Stimulated activated naive CD8-positive, alpha-beta T cell treated with anti-CD3 and anti-CD28 coated beads, Interleukin-15, Interleukin-2, amounts not matched to agents 100 ng/mL and 50 ng/mL, for 24 hours (primary cell): ENCODE measurements around the gene PRRC2A.

ENCODE experiments used
- H3K27ac Mint-ChIP-seq: one replicate; pipeline ENCODE4 v1.8.0; 2021; ENCODE audit warnings: mild to moderate bottlenecking, mixed read lengths
- H3K27me3 Mint-ChIP-seq: one replicate; pipeline ENCODE4 v1.8.0; 2021; ENCODE audit warnings: mixed read lengths
- H3K36me3 Mint-ChIP-seq: one replicate; pipeline ENCODE4 v1.8.0; 2021; ENCODE audit warnings: low read depth, mixed read lengths
- H3K4me1 Mint-ChIP-seq: one replicate; pipeline ENCODE4 v1.8.0; 2021; ENCODE audit warnings: low read depth, mixed read lengths
- H3K4me3 Mint-ChIP-seq: one replicate; pipeline ENCODE4 v1.8.0; 2021; ENCODE audit warnings: mild to moderate bottlenecking, mixed read lengths
- H3K9me3 Mint-ChIP-seq: one replicate; pipeline ENCODE4 v1.8.0; 2021; ENCODE audit warnings: mixed read lengths

Gene PRRC2A

DNA sequence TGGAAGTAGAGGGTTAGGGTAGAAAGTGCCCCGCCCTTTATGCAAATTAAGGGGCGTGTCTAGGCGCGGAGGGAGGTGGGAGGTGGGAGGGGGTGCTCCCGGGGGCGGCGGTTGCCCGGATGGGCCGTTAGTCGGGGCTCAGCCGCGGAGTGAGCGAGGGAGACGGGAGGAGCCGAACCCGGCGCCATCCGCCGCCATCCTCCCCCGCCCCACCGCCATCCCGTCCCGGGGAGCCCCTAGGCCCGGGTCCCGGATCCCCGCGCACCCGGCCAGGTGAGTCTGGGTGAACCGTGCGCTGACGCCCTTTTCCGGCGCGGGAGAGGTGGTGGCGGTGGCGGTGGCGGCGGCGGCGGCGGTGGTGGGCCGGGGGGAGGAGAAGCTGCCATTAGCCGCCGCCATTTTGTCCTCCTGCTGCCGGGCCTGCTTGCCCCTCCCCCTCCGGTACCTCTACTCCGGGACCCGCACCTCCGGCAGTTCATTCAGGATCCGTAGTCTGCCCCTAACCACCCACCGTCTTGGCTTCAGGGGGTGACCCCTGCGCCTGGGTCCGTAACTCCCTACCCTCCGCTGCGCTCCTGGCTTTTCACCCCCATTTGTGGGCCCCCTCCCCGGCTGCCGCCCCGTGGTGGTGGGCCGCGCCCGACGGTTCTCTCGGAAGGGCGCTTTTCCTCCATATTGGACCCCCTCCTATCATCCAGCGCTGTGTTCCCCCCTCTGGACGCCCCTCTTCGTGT is at the start of gene PRRC2A:
Gene PRRC2A (plus strand): TSS at position 130 of the 734 bp plus-strand sequence. CDS start 2,075 bp downstream, outside the sequence.
- peak within 1 kb of the TSS; percentile 99 for H3K27ac Mint-ChIP-seq
- H3K27me3 Mint-ChIP-seq: no peaks in the 10 kb centered on the region
- H3K4me1 Mint-ChIP-seq: peaks cover 51% of the 10 kb centered on the region
- H3K9me3 Mint-ChIP-seq: no peaks in the 10 kb centered on the region
- peaks cover 61% of the 10 kb centered on the region for H3K36me3 Mint-ChIP-seq
- peak within 1 kb of the TSS; percentile 91 for H3K4me3 Mint-ChIP-seq

DNA sequence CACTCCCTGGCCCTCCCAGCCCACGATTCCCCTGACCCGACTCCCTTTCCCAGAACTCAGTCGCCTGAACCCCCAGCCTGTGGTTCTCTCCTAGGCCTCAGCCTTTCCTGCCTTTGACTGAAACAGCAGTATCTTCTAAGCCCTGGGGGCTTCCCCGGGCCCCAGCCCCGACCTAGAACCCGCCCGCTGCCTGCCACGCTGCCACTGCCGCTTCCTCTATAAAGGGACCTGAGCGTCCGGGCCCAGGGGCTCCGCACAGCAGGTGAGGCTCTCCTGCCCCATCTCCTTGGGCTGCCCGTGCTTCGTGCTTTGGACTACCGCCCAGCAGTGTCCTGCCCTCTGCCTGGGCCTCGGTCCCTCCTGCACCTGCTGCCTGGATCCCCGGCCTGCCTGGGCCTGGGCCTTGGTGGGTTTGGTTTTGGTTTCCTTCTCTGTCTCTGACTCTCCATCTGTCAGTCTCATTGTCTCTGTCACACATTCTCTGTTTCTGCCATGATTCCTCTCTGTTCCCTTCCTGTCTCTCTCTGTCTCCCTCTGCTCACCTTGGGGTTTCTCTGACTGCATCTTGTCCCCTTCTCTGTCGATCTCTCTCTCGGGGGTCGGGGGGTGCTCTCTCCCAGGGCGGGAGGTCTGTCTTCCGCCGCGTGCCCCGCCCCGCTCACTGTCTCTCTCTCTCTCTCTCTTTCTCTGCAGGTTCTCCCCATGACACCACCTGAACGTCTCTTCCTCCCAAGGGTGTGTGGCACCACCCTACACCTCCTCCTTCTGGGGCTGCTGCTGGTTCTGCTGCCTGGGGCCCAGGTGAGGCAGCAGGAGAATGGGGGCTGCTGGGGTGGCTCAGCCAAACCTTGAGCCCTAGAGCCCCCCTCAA is 48.2 kb upstream of the PRRC2A start, which contains the start of gene LTA:
Gene LTA (plus strand): TSS at position 249 of the 871 bp plus-strand sequence. CDS start 454 bp downstream, at position 703.
- peak within 1 kb of the TSS; percentile 100 for H3K27ac Mint-ChIP-seq
- peaks cover 100% of the 10 kb centered on the region for H3K4me1 Mint-ChIP-seq
- no peaks in the 10 kb centered on the region for H3K27me3 Mint-ChIP-seq
- peak within 1 kb of the TSS; percentile 98 for H3K4me3 Mint-ChIP-seq
- no peaks in the 10 kb centered on the region for H3K9me3 Mint-ChIP-seq
- peaks cover 39% of the 10 kb centered on the region for H3K36me3 Mint-ChIP-seq

DNA sequence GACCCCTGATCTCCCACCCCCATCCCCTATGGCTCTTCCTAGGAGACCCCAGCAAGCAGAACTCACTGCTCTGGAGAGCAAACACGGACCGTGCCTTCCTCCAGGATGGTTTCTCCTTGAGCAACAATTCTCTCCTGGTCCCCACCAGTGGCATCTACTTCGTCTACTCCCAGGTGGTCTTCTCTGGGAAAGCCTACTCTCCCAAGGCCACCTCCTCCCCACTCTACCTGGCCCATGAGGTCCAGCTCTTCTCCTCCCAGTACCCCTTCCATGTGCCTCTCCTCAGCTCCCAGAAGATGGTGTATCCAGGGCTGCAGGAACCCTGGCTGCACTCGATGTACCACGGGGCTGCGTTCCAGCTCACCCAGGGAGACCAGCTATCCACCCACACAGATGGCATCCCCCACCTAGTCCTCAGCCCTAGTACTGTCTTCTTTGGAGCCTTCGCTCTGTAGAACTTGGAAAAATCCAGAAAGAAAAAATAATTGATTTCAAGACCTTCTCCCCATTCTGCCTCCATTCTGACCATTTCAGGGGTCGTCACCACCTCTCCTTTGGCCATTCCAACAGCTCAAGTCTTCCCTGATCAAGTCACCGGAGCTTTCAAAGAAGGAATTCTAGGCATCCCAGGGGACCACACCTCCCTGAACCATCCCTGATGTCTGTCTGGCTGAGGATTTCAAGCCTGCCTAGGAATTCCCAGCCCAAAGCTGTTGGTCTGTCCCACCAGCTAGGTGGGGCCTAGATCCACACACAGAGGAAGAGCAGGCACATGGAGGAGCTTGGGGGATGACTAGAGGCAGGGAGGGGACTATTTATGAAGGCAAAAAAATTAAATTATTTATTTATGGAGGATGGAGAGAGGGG is 47.0 kb upstream of the PRRC2A start:
- H3K4me3 Mint-ChIP-seq: peak overlapping the region; percentile 98
- H3K9me3 Mint-ChIP-seq: no peaks in the 10 kb centered on the region
- H3K27ac Mint-ChIP-seq: peak overlapping the region; percentile 100
- peaks cover 49% of the 10 kb centered on the region for H3K36me3 Mint-ChIP-seq
- no peaks in the 10 kb centered on the region for H3K27me3 Mint-ChIP-seq
- peaks cover 97% of the 10 kb centered on the region for H3K4me1 Mint-ChIP-seq

DNA sequence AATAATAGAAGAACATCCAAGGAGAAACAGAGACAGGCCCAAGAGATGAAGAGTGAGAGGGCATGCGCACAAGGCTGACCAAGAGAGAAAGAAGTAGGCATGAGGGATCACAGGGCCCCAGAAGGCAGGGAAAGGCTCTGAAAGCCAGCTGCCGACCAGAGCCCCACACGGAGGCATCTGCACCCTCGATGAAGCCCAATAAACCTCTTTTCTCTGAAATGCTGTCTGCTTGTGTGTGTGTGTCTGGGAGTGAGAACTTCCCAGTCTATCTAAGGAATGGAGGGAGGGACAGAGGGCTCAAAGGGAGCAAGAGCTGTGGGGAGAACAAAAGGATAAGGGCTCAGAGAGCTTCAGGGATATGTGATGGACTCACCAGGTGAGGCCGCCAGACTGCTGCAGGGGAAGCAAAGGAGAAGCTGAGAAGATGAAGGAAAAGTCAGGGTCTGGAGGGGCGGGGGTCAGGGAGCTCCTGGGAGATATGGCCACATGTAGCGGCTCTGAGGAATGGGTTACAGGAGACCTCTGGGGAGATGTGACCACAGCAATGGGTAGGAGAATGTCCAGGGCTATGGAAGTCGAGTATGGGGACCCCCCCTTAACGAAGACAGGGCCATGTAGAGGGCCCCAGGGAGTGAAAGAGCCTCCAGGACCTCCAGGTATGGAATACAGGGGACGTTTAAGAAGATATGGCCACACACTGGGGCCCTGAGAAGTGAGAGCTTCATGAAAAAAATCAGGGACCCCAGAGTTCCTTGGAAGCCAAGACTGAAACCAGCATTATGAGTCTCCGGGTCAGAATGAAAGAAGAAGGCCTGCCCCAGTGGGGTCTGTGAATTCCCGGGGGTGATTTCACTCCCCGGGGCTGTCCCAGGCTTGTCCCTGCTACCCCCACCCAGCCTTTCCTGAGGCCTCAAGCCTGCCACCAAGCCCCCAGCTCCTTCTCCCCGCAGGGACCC is 46.1 kb upstream of the PRRC2A start:
- Mint-ChIP-seq H3K4me1 (peaks cover 97% of the 10 kb centered on the region), H3K4me3 (peak overlapping the region; percentile 98), H3K9me3 (no peaks in the 10 kb centered on the region), H3K36me3 (peaks cover 54% of the 10 kb centered on the region), H3K27me3 (no peaks in the 10 kb centered on the region), H3K27ac (peak overlapping the region; percentile 100)

GRCh38 chr6:31575335-31575901 is 45.1 kb upstream of the PRRC2A start, which contains the start of gene TNF:
Gene TNF, plus strand, starts transcription at chr6:31575565. Its CDS starts 177 bp downstream, at chr6:31575742.
- Mint-ChIP-seq H3K4me3 (peak within 1 kb of the TSS; percentile 98), H3K9me3 (no peaks in the 10 kb centered on the region), H3K4me1 (peaks cover 97% of the 10 kb centered on the region), H3K27ac (peak within 1 kb of the TSS; percentile 100), H3K36me3 (peaks cover 56% of the 10 kb centered on the region), H3K27me3 (no peaks in the 10 kb centered on the region)

GRCh38 chr6:31575952-31576685 is 44.4 kb upstream of the PRRC2A start:
- Mint-ChIP-seq H3K36me3 (peaks cover 61% of the 10 kb centered on the region), H3K4me3 (peak overlapping the region; percentile 98), H3K4me1 (peaks cover 92% of the 10 kb centered on the region), H3K27me3 (no peaks in the 10 kb centered on the region), H3K27ac (peak overlapping the region; percentile 100), H3K9me3 (no peaks in the 10 kb centered on the region)

GRCh38 chr6:31576897-31577578 is 43.5 kb upstream of the PRRC2A start:
- Mint-ChIP-seq H3K27ac (peak overlapping the region; percentile 100), H3K36me3 (peaks cover 64% of the 10 kb centered on the region), H3K27me3 (no peaks in the 10 kb centered on the region), H3K4me3 (peak overlapping the region; percentile 98), H3K9me3 (no peaks in the 10 kb centered on the region), H3K4me1 (peaks cover 88% of the 10 kb centered on the region)

DNA sequence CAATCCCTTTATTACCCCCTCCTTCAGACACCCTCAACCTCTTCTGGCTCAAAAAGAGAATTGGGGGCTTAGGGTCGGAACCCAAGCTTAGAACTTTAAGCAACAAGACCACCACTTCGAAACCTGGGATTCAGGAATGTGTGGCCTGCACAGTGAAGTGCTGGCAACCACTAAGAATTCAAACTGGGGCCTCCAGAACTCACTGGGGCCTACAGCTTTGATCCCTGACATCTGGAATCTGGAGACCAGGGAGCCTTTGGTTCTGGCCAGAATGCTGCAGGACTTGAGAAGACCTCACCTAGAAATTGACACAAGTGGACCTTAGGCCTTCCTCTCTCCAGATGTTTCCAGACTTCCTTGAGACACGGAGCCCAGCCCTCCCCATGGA is 42.9 kb upstream of the PRRC2A start:
- Mint-ChIP-seq H3K36me3 (peaks cover 60% of the 10 kb centered on the region), H3K4me1 (peaks cover 88% of the 10 kb centered on the region), H3K27me3 (no peaks in the 10 kb centered on the region), H3K27ac (peak overlapping the region; percentile 100), H3K9me3 (no peaks in the 10 kb centered on the region), H3K4me3 (peak overlapping the region; percentile 98)

DNA sequence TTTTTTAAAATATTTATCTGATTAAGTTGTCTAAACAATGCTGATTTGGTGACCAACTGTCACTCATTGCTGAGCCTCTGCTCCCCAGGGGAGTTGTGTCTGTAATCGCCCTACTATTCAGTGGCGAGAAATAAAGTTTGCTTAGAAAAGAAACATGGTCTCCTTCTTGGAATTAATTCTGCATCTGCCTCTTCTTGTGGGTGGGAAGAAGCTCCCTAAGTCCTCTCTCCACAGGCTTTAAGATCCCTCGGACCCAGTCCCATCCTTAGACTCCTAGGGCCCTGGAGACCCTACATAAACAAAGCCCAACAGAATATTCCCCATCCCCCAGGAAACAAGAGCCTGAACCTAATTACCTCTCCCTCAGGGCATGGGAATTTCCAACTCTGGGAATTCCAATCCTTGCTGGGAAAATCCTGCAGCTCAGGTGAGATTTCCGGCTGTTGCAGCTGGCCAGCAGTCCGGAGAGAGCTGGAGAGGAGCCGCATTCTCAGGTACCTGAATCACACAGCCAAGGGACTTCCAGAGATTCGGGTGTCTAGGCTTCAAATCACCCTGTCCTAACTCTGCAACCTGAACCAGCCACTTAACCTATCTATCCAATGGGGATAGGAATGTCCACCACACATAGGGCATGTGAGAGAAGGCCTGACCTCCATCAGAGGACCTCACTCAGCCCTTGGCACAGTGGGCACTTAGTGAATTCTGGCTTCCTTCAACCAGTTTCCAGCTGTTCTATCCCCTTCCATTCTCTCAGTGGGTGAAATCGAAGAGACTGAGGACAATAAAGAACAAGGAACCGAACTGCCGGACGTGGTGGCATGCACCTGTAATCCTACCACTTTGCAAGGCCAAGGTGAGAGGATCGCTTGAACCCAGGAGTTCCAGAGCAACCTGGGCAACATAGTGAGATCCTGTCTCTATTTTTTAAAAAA is 42.1 kb upstream of the PRRC2A start:
- Mint-ChIP-seq H3K27me3 (no peaks in the 10 kb centered on the region), H3K36me3 (peaks cover 54% of the 10 kb centered on the region), H3K4me1 (peaks cover 86% of the 10 kb centered on the region), H3K27ac (peak overlapping the region; percentile 97), H3K4me3 (peak overlapping the region; percentile 98), H3K9me3 (no peaks in the 10 kb centered on the region)

DNA sequence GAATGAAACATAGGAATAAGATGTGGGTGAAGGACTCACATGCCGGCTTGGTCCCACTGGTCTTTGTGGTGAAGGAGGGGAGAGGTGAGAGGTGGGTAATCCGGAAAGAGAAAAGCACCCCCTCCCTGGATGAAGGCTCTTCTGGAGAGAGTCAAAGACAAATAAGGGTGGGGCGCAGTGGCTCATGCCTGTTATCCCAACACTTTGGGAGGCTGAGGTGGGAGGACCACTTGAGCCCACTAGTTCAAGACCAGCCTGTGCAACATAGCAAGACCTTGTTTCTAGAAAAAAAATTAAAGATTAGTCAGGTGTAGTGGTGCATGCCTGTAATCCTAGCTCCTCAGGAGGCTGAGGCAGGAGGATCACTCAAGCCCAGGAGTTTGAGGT is 41.4 kb upstream of the PRRC2A start:
- Mint-ChIP-seq H3K36me3 (peaks cover 47% of the 10 kb centered on the region), H3K4me3 (peak overlapping the region; percentile 98), H3K9me3 (no peaks in the 10 kb centered on the region), H3K27me3 (no peaks in the 10 kb centered on the region), H3K4me1 (peaks cover 85% of the 10 kb centered on the region), H3K27ac (peak overlapping the region; percentile 97)

DNA sequence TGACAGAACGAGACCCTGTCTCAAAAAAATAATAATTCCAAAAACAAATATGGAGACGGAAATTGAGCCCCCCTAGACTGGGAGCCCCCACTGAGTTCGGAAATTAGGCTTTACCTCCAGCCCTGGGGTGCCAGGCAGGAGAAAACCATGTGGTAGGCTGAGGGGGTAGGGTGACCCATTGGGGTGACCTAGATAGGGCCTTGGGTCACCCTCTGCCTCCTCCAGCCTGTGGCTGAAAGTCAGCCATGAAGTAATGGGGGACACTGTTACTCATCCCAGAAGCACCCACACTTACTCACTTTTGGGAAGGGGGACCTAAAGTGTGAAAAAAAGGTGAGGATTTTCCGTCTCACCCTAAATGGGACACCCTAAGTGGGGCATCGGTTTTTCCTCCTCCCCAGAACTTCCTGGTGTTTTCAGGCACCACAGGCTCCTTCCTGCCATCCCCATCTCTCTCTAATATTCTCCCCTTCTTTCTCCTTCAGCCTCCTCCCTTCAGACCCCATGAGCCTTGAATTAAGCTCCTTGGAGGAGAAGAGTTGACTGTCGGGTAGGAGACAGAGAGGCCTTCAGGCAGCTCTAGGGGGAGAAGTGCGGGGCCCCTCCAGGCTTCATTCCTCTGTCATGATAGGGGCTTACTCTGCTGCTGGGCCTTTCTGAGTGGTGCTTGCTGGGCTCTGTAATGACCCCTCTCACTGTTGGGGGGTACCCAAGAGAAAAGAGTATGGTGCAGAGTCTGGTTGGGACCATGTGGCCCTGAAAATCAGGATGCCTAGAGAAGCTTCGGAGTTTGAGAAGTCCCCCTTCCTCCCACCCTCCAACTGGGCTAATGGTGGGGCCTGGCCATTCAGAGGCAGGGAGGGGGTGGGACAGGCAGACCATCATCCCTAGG is 40.7 kb upstream of the PRRC2A start:
- Mint-ChIP-seq H3K4me3 (peak overlapping the region; percentile 98), H3K4me1 (peaks cover 84% of the 10 kb centered on the region), H3K27ac (peak overlapping the region; percentile 97), H3K36me3 (peaks cover 45% of the 10 kb centered on the region), H3K9me3 (no peaks in the 10 kb centered on the region), H3K27me3 (no peaks in the 10 kb centered on the region)
